Measurements from ENCODE around the gene B3GAT3. TPM values are rescaled to one million over a fixed set of nuclear protein-coding genes. Genes with fewer than 3 reads are reported as not detected.
"Not testable (repeated sequence)": the region's sequence is repeated elsewhere in the genome, so short reads cannot be mapped to it uniquely, and the experiment has no call there.

B3GAT3 gene
- total RNA-seq, 1 donor from 2014 or later, result 48.9 TPM

- H3K4me1 Mint-ChIP-seq (ENCODE audit: low read depth), result peaks cover 7% of the 10 kb centered on the region
- no peaks in the 10 kb centered on the region for H3K36me3 Mint-ChIP-seq (ENCODE audit: insufficient read depth)
- TF ChIP-seq, protein P1, sequence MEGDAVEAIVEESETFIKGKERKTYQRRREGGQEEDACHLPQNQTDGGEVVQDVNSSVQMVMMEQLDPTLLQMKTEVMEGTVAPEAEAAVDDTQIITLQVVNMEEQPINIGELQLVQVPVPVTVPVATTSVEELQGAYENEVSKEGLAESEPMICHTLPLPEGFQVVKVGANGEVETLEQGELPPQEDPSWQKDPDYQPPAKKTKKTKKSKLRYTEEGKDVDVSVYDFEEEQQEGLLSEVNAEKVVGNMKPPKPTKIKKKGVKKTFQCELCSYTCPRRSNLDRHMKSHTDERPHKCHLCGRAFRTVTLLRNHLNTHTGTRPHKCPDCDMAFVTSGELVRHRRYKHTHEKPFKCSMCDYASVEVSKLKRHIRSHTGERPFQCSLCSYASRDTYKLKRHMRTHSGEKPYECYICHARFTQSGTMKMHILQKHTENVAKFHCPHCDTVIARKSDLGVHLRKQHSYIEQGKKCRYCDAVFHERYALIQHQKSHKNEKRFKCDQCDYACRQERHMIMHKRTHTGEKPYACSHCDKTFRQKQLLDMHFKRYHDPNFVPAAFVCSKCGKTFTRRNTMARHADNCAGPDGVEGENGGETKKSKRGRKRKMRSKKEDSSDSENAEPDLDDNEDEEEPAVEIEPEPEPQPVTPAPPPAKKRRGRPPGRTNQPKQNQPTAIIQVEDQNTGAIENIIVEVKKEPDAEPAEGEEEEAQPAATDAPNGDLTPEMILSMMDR (IDR thresholded peaks at IDR 0.05; ENCODE audit: unreplicated experiment), result no peak
- no peaks in the 10 kb centered on the region for H3K9me3 Mint-ChIP-seq (ENCODE audit: low read depth)
- H3K4me3 Mint-ChIP-seq (ENCODE audit: low read depth), result peak overlapping the region; percentile 88
- H3K27me3 Mint-ChIP-seq, result no peaks in the 10 kb centered on the region
- peak overlapping the region; percentile 94 for H3K27ac Mint-ChIP-seq
- DNase-seq (ENCODE audit: low spot score, unreplicated experiment), result no peak
Observed at GRCh38 chr11:62652161-62653006, 30.6 kb upstream of the B3GAT3 start.

DNA sequence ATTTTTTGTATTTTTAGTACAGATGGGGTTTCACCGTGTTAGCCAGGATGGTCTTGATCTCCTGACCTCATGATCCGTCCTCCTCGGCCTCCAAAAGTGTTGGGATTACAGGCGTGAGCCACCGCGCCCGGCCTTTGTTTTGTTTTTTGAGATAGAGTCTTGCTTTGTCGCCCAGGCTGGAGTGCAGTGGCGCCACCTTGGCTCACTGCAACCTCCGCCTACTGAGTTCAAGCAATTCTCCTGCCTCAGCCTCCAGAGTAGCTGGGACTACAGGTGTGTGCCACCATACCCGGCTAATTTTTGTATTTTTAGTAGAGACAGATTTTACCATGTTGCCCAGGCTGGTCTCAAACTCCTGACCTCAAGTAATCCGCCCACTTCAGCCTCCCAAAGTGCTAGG is 28.5 kb upstream of the B3GAT3 start:
- Mint-ChIP-seq H3K27ac (peak overlapping the region; percentile 59), H3K4me1 (ENCODE audit: low read depth) (peaks cover 14% of the 10 kb centered on the region)
- not testable (repeated sequence) for H3K9me3 Mint-ChIP-seq (ENCODE audit: low read depth); H3K27me3 Mint-ChIP-seq; H3K4me3 Mint-ChIP-seq (ENCODE audit: low read depth); H3K36me3 Mint-ChIP-seq (ENCODE audit: insufficient read depth); DNase-seq (ENCODE audit: low spot score, unreplicated experiment)

DNA sequence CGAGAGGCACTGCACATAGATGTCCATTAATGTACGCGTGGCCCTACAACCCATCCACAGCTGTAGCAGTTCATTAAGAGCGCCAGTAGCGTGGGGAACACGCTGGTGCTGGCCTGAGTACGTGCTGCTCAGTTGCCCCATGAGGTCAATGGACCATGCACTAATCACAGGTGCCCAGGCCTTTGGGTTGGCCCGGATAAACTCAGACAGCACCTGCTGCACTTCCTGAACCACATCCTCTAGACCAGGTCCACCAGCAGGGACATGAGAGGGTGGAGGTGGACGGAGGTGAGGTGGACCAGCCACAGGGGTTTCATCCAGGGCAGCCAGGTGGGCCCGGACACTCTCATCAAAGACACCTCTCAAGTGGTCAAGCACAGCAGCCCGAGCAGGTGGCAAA is 27.7 kb upstream of the B3GAT3 start:
- Mint-ChIP-seq H3K4me1 (ENCODE audit: low read depth) (peaks cover 17% of the 10 kb centered on the region), H3K9me3 (ENCODE audit: low read depth) (no peaks in the 10 kb centered on the region), H3K27ac (no peak overlapping the region), H3K27me3 (no peaks in the 10 kb centered on the region), H3K4me3 (ENCODE audit: low read depth) (no peak overlapping the region), H3K36me3 (ENCODE audit: insufficient read depth) (peaks cover 2% of the 10 kb centered on the region)
- TF ChIP-seq, protein P1 (IDR thresholded peaks at IDR 0.05; ENCODE audit: unreplicated experiment), result no peak
- no peak for DNase-seq (ENCODE audit: low spot score, unreplicated experiment)

GRCh38 chr11:62648967-62649364 is 27.2 kb upstream of the B3GAT3 start:
- TF ChIP-seq, protein P1 (IDR thresholded peaks at IDR 0.05; ENCODE audit: unreplicated experiment), result no peak
- H3K4me1 Mint-ChIP-seq (ENCODE audit: low read depth), result peaks cover 17% of the 10 kb centered on the region
- H3K9me3 Mint-ChIP-seq (ENCODE audit: low read depth), result no peaks in the 10 kb centered on the region
- H3K36me3 Mint-ChIP-seq (ENCODE audit: insufficient read depth), result peaks cover 2% of the 10 kb centered on the region
- H3K4me3 Mint-ChIP-seq (ENCODE audit: low read depth), result no peak overlapping the region
- H3K27ac Mint-ChIP-seq, result no peak overlapping the region
- no peak for DNase-seq (ENCODE audit: low spot score, unreplicated experiment)
- H3K27me3 Mint-ChIP-seq, result no peaks in the 10 kb centered on the region

DNA sequence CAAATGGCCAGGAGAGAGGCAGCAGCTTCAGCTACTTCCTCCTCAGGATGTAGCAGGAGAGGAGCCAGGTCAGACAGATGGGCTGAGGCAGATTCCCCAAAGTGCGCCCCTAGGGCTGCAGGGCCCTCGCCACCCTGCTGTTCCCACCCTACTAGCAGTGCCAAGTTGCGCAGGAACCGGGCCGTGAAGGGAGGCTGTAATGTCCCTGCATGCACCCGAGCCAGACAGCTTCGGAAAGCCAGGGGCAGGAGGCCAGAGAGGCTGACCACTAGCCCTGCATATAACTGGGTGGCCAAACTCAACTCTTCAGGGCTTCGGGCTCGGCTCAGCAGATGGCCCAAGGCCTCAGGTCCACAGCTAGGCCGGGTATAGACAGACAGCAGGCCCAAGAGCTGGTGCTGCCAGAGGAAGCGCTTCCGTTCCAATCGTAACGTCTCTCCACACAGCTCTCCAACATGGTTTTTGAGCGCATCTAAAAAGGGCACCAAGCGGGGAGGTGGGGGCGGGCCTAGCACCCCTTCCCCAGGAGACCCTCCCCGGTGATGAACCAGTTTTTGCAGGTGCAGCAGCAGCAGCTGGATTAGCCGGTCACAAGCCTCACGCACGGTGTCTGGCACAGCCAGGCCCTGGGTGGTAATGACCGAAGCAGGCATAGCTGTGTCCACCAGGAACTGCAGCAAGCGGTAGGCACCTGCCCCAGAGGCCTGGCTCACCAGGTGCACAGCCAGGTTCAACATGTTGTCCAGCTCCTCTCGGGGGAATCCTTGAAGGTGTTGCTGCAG is 26.6 kb upstream of the B3GAT3 start:
- Mint-ChIP-seq H3K4me3 (ENCODE audit: low read depth) (no peak overlapping the region), H3K27me3 (no peaks in the 10 kb centered on the region), H3K27ac (no peak overlapping the region), H3K4me1 (ENCODE audit: low read depth) (peaks cover 15% of the 10 kb centered on the region), H3K36me3 (ENCODE audit: insufficient read depth) (peaks cover 2% of the 10 kb centered on the region), H3K9me3 (ENCODE audit: low read depth) (no peaks in the 10 kb centered on the region)
- TF ChIP-seq, protein P1 (IDR thresholded peaks at IDR 0.05; ENCODE audit: unreplicated experiment), result no peak
- DNase-seq (ENCODE audit: low spot score, unreplicated experiment), result no peak
